22Rv1 (cell line): ENCODE measurements around the gene ADCY5.

Experiments used
- ZFX ChIP-seq: fragments of 450-650 bp; IDR thresholded peaks from 2 replicates; pipeline ENCODE4 v1.6.1; 2017; ENCODE audit warnings: antibody characterized with exemption, borderline replicate concordance
- TF ChIP-seq, protein P1 (sequence below): fragments of 450-650 bp; IDR thresholded peaks from 2 replicates; pipeline ENCODE4 v1.5.1; 2017; ENCODE audit warnings: mild to moderate bottlenecking

GRCh38 chr3:123446210-123446609, 2.7 kb downstream of the ADCY5 start:
- TF ChIP-seq, protein P1, sequence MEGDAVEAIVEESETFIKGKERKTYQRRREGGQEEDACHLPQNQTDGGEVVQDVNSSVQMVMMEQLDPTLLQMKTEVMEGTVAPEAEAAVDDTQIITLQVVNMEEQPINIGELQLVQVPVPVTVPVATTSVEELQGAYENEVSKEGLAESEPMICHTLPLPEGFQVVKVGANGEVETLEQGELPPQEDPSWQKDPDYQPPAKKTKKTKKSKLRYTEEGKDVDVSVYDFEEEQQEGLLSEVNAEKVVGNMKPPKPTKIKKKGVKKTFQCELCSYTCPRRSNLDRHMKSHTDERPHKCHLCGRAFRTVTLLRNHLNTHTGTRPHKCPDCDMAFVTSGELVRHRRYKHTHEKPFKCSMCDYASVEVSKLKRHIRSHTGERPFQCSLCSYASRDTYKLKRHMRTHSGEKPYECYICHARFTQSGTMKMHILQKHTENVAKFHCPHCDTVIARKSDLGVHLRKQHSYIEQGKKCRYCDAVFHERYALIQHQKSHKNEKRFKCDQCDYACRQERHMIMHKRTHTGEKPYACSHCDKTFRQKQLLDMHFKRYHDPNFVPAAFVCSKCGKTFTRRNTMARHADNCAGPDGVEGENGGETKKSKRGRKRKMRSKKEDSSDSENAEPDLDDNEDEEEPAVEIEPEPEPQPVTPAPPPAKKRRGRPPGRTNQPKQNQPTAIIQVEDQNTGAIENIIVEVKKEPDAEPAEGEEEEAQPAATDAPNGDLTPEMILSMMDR, result no peak
- no peak for TF ChIP-seq ZFX
